Adipocyte (in vitro differentiated cells): ENCODE measurements around the gene CD99.

Source experiments
- DNase-seq: peaks from one replicate; pipeline ENCODE4 v3.0.0-alpha.2; 2015; ENCODE audit warnings: low read depth
- H3K27me3 ChIP-seq: replicated peaks from 2 replicates; pipeline ENCODE4 v1.7.0; 2013; ENCODE audit warnings: mild to moderate bottlenecking, low read length, moderate library complexity; ENCODE audit not compliant: control insufficient read depth, insufficient read depth
- H3K36me3 ChIP-seq: 2 replicates; pipeline ENCODE4 v1.7.0; 2013; ENCODE audit warnings: low read length, mild to moderate bottlenecking, moderate library complexity; ENCODE audit not compliant: control insufficient read depth, insufficient read depth, severe bottlenecking
- H3K4me1 ChIP-seq: 2 replicates; pipeline ENCODE4 v1.7.0; 2013; ENCODE audit warnings: mild to moderate bottlenecking, low read length, moderate library complexity; ENCODE audit not compliant: control insufficient read depth, insufficient read depth
- H3K4me3 ChIP-seq: 2 replicates; pipeline ENCODE4 v1.7.0; 2013; ENCODE audit warnings: mild to moderate bottlenecking, low read length, moderate library complexity
- H3K9ac ChIP-seq: 2 replicates; pipeline ENCODE4 v1.7.0; 2013; ENCODE audit warnings: mild to moderate bottlenecking, low read length, moderate library complexity
- H3K9me3 ChIP-seq: 2 replicates; pipeline ENCODE4 v1.7.0; 2013; ENCODE audit warnings: mild to moderate bottlenecking, low read length, moderate library complexity; ENCODE audit not compliant: control insufficient read depth

Gene CD99

GRCh38 chrX:2690856-2691542, at the start of gene CD99:
CD99 (plus strand) TSS chrX:2691295; CDS start chrX:2691361, 66 bp downstream.
- Histone ChIP-seq H3K4me1 (peaks cover 31% of the 10 kb centered on the region), H3K27me3 (no peaks in the 10 kb centered on the region), H3K9me3 (no peaks in the 10 kb centered on the region), H3K36me3 (no peaks in the 10 kb centered on the region), H3K4me3 (peak within 1 kb of the TSS; percentile 89), H3K9ac (peak within 1 kb of the TSS; percentile 98)
- DNase-seq: peak; percentile 92

GRCh38 chrX:2642146-2642545, 48.9 kb upstream of the CD99 start:
- no peak overlapping the region for H3K9ac ChIP-seq
- H3K9me3 ChIP-seq: no peaks in the 10 kb centered on the region
- H3K4me3 ChIP-seq: no peak overlapping the region
- H3K4me1 ChIP-seq: no peaks in the 10 kb centered on the region
- H3K27me3 ChIP-seq: no peaks in the 10 kb centered on the region
- DNase-seq: no peak
- peaks cover 5% of the 10 kb centered on the region for H3K36me3 ChIP-seq

GRCh38 chrX:2642791-2643190, 48.3 kb upstream of the CD99 start:
- DNase-seq: no peak
- Histone ChIP-seq H3K9me3 (no peaks in the 10 kb centered on the region), H3K9ac (no peak overlapping the region), H3K4me3 (no peak overlapping the region), H3K27me3 (no peaks in the 10 kb centered on the region), H3K4me1 (no peaks in the 10 kb centered on the region), H3K36me3 (peaks cover 5% of the 10 kb centered on the region)

- Histone ChIP-seq H3K4me3 (no peak overlapping the region), H3K9me3 (no peaks in the 10 kb centered on the region), H3K4me1 (no peaks in the 10 kb centered on the region), H3K27me3 (no peaks in the 10 kb centered on the region), H3K36me3 (peaks cover 5% of the 10 kb centered on the region), H3K9ac (no peak overlapping the region)
- DNase-seq: no peak
Observed at GRCh38 chrX:2643880-2644279, 47.2 kb upstream of the CD99 start.

GRCh38 chrX:2645563-2645962, 45.5 kb upstream of the CD99 start:
- no peak for DNase-seq
- H3K27me3 ChIP-seq: no peaks in the 10 kb centered on the region
- no peak overlapping the region for H3K4me3 ChIP-seq
- no peaks in the 10 kb centered on the region for H3K9me3 ChIP-seq
- peaks cover 3% of the 10 kb centered on the region for H3K4me1 ChIP-seq
- H3K36me3 ChIP-seq: no peaks in the 10 kb centered on the region
- H3K9ac ChIP-seq: no peak overlapping the region

GRCh38 chrX:2647627-2648026, 43.5 kb upstream of the CD99 start:
- Histone ChIP-seq H3K4me1 (peaks cover 9% of the 10 kb centered on the region), H3K9ac (no peak overlapping the region), H3K27me3 (no peaks in the 10 kb centered on the region), H3K9me3 (no peaks in the 10 kb centered on the region), H3K36me3 (no peaks in the 10 kb centered on the region), H3K4me3 (no peak overlapping the region)
- no peak for DNase-seq

GRCh38 chrX:2650037-2650436, 41.1 kb upstream of the CD99 start:
- no peak overlapping the region for H3K4me3 ChIP-seq
- H3K9me3 ChIP-seq: no peaks in the 10 kb centered on the region
- no peaks in the 10 kb centered on the region for H3K27me3 ChIP-seq
- peaks cover 9% of the 10 kb centered on the region for H3K4me1 ChIP-seq
- no peak overlapping the region for H3K9ac ChIP-seq
- no peaks in the 10 kb centered on the region for H3K36me3 ChIP-seq
- no peak for DNase-seq

- DNase-seq: no peak
- H3K36me3 ChIP-seq: no peaks in the 10 kb centered on the region
- H3K9ac ChIP-seq: no peak overlapping the region
- H3K4me1 ChIP-seq: peaks cover 9% of the 10 kb centered on the region
- H3K9me3 ChIP-seq: no peaks in the 10 kb centered on the region
- H3K27me3 ChIP-seq: no peaks in the 10 kb centered on the region
- H3K4me3 ChIP-seq: no peak overlapping the region
Observed at GRCh38 chrX:2650865-2651264, 40.2 kb upstream of the CD99 start.

- Histone ChIP-seq H3K27me3 (no peaks in the 10 kb centered on the region), H3K4me1 (peaks cover 9% of the 10 kb centered on the region), H3K36me3 (no peaks in the 10 kb centered on the region), H3K9me3 (no peaks in the 10 kb centered on the region), H3K4me3 (no peak overlapping the region), H3K9ac (no peak overlapping the region)
- DNase-seq: no peak
Observed at GRCh38 chrX:2652106-2652505, 39.0 kb upstream of the CD99 start.

- DNase-seq: no peak
- Histone ChIP-seq H3K9me3 (no peaks in the 10 kb centered on the region), H3K9ac (no peak overlapping the region), H3K27me3 (no peaks in the 10 kb centered on the region), H3K36me3 (no peaks in the 10 kb centered on the region), H3K4me1 (peaks cover 9% of the 10 kb centered on the region), H3K4me3 (no peak overlapping the region)
Observed at GRCh38 chrX:2654436-2655340, 36.4 kb upstream of the CD99 start.

GRCh38 chrX:2656257-2656836, 34.7 kb upstream of the CD99 start:
- H3K27me3 ChIP-seq: no peaks in the 10 kb centered on the region
- no peak overlapping the region for H3K9ac ChIP-seq
- DNase-seq: no peak
- H3K36me3 ChIP-seq: no peaks in the 10 kb centered on the region
- H3K4me1 ChIP-seq: no peaks in the 10 kb centered on the region
- no peak overlapping the region for H3K4me3 ChIP-seq
- H3K9me3 ChIP-seq: no peaks in the 10 kb centered on the region
